ENCODE data around the gene SMIM20.

GRCh38 chr4:25896776-25897539 is 17.1 kb upstream of the SMIM20 start:
- TF ChIP-seq, protein P1, sequence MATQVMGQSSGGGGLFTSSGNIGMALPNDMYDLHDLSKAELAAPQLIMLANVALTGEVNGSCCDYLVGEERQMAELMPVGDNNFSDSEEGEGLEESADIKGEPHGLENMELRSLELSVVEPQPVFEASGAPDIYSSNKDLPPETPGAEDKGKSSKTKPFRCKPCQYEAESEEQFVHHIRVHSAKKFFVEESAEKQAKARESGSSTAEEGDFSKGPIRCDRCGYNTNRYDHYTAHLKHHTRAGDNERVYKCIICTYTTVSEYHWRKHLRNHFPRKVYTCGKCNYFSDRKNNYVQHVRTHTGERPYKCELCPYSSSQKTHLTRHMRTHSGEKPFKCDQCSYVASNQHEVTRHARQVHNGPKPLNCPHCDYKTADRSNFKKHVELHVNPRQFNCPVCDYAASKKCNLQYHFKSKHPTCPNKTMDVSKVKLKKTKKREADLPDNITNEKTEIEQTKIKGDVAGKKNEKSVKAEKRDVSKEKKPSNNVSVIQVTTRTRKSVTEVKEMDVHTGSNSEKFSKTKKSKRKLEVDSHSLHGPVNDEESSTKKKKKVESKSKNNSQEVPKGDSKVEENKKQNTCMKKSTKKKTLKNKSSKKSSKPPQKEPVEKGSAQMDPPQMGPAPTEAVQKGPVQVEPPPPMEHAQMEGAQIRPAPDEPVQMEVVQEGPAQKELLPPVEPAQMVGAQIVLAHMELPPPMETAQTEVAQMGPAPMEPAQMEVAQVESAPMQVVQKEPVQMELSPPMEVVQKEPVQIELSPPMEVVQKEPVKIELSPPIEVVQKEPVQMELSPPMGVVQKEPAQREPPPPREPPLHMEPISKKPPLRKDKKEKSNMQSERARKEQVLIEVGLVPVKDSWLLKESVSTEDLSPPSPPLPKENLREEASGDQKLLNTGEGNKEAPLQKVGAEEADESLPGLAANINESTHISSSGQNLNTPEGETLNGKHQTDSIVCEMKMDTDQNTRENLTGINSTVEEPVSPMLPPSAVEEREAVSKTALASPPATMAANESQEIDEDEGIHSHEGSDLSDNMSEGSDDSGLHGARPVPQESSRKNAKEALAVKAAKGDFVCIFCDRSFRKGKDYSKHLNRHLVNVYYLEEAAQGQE (IDR thresholded peaks at IDR 0.05; ENCODE audit: low read depth) = no peak
- TF ChIP-seq YY1 (IDR thresholded peaks at IDR 0.05; ENCODE audit: low read depth) (no peak), ZBTB7A (IDR thresholded peaks at IDR 0.05; ENCODE audit: low read depth) (no peak), TAF1 (IDR thresholded peaks at IDR 0.05; ENCODE audit: low read depth) (no peak), CEBPB (IDR thresholded peaks at IDR 0.05) (no peak), MAX (IDR thresholded peaks at IDR 0.05) (no peak), CREB1 (IDR thresholded peaks at IDR 0.05; ENCODE audit: low read depth) (no peak), EP300 (IDR thresholded peaks at IDR 0.05; ENCODE audit: borderline replicate concordance) (no peak), USF1 (IDR thresholded peaks at IDR 0.05) (no peak), TEAD4 (IDR thresholded peaks at IDR 0.05) (no peak), TCF12 (IDR thresholded peaks at IDR 0.05; ENCODE audit: low read depth) (no peak), EGR1 (IDR thresholded peaks at IDR 0.05) (no peak)

Measured in Ishikawa (cell line).